ENCODE data around the gene SPATA33.
"Not testable (repeated sequence)": the region's sequence is repeated elsewhere in the genome, so short reads cannot be mapped to it uniquely, and the experiment has no call there.

The SPATA33 gene

GRCh38 chr16:89691986-89692569 is 34.4 kb downstream of the SPATA33 start:
- H3K4me2 ChIP-seq (ENCODE audit: insufficient read depth, low read length, poor library complexity, severe bottlenecking) = no peak overlapping the region
- H4K8ac ChIP-seq (ENCODE audit: low read depth, low read length) = no peak overlapping the region
- no peak overlapping the region for H2BK120ac ChIP-seq (ENCODE audit: low read depth, low read length)
- H3K4me3 ChIP-seq (ENCODE audit: low read length in 2 of 2) = no peak overlapping the region
- H3K23ac ChIP-seq (ENCODE audit: low read depth, low read length, poor library complexity) = no peak overlapping the region
- H3K27ac ChIP-seq (replicated peaks; ENCODE audit: low read length) = no peak overlapping the region
- WGBS, 2 donors (ENCODE audit: extremely low coverage in 2 of 2, insufficient read length in 2 of 2, insufficient replicate concordance in 1 of 2) = no CpG with 5 or more reads among the region's 13 CpGs
- H4K91ac ChIP-seq (ENCODE audit: low read depth, low read length, poor library complexity) = no peak overlapping the region
- H3K18ac ChIP-seq (ENCODE audit: low read length) = no peak overlapping the region
- H3K4me1 ChIP-seq (ENCODE audit: control insufficient read depth in 2 of 2, insufficient read depth in 1 of 2, low read depth in 1 of 2, low read length in 2 of 2) = peaks cover 6 to 8% of the 10 kb centered on the region in 2 donors
- no peak overlapping the region for H2BK15ac ChIP-seq (ENCODE audit: low read length)
- H3K4ac ChIP-seq (ENCODE audit: low read length) = no peak overlapping the region
- no peak overlapping the region for H3K14ac ChIP-seq (ENCODE audit: low read length)
- no peak for DNase-seq (ENCODE audit: low spot score)
- H2AFZ ChIP-seq (ENCODE audit: low read length) = no peak overlapping the region
- H2AK5ac ChIP-seq (ENCODE audit: low read depth, low read length) = no peak overlapping the region
- peaks cover 4% of the 10 kb centered on the region for H3K79me1 ChIP-seq (ENCODE audit: low read depth, low read length)
- H3K9me3 ChIP-seq (replicated peaks in 1 of 2; ENCODE audit: control insufficient read depth in 2 of 2, insufficient read depth in 1 of 2, low read depth in 1 of 2, low read length in 2 of 2) = no peaks in the 10 kb centered on the region
- no peaks in the 10 kb centered on the region for H3K27me3 ChIP-seq (ENCODE audit: control insufficient read depth in 3 of 3, insufficient read depth in 3 of 3, low read depth in 1 of 3, low read length in 3 of 3)
- peaks cover 51 to 80% of the 10 kb centered on the region in 2 donors for H3K36me3 ChIP-seq (replicated peaks in 1 of 2; ENCODE audit: control insufficient read depth in 2 of 2, insufficient read depth in 2 of 2, low read length in 2 of 2)
- H2BK12ac ChIP-seq (ENCODE audit: low read length) = no peak overlapping the region
- H3K9ac ChIP-seq (ENCODE audit: low read depth, low read length, poor library complexity) = no peak overlapping the region
- no peak overlapping the region for H2BK5ac ChIP-seq (ENCODE audit: low read length)

- Histone ChIP-seq H3K79me1 (ENCODE audit: low read depth, low read length) (peaks cover 4% of the 10 kb centered on the region), H3K4me3 (ENCODE audit: low read length in 2 of 2) (no peak overlapping the region), H3K14ac (ENCODE audit: low read length) (no peak overlapping the region), H2AK5ac (ENCODE audit: low read depth, low read length) (no peak overlapping the region), H3K4me2 (ENCODE audit: insufficient read depth, low read length, poor library complexity, severe bottlenecking) (no peak overlapping the region), H3K9me3 (replicated peaks in 1 of 2; ENCODE audit: control insufficient read depth in 2 of 2, insufficient read depth in 1 of 2, low read depth in 1 of 2, low read length in 2 of 2) (no peaks in the 10 kb centered on the region), H3K18ac (ENCODE audit: low read length) (no peak overlapping the region), H3K4ac (ENCODE audit: low read length) (no peak overlapping the region), H2BK12ac (ENCODE audit: low read length) (no peak overlapping the region), H3K4me1 (ENCODE audit: control insufficient read depth in 2 of 2, insufficient read depth in 1 of 2, low read depth in 1 of 2, low read length in 2 of 2) (no peaks in the 10 kb centered on the region), H3K9ac (ENCODE audit: low read depth, low read length, poor library complexity) (no peak overlapping the region), H3K23ac (ENCODE audit: low read depth, low read length, poor library complexity) (no peak overlapping the region), H4K91ac (ENCODE audit: low read depth, low read length, poor library complexity) (no peak overlapping the region), H4K8ac (ENCODE audit: low read depth, low read length) (no peak overlapping the region), H2BK15ac (ENCODE audit: low read length) (no peak overlapping the region), H3K27me3 (ENCODE audit: control insufficient read depth in 3 of 3, insufficient read depth in 3 of 3, low read depth in 1 of 3, low read length in 3 of 3) (no peaks in the 10 kb centered on the region), H2BK120ac (ENCODE audit: low read depth, low read length) (no peak overlapping the region), H2AFZ (ENCODE audit: low read length) (no peak overlapping the region), H2BK5ac (ENCODE audit: low read length) (no peak overlapping the region), H3K36me3 (replicated peaks in 1 of 2; ENCODE audit: control insufficient read depth in 2 of 2, insufficient read depth in 2 of 2, low read length in 2 of 2) (peaks cover 53 to 90% of the 10 kb centered on the region in 2 donors), H3K27ac (replicated peaks; ENCODE audit: low read length) (no peak overlapping the region)
- WGBS, 2 donors (ENCODE audit: extremely low coverage in 2 of 2, insufficient read length in 2 of 2, insufficient replicate concordance in 1 of 2) = no CpG with 5 or more reads among the region's 11 CpGs
- no peak for DNase-seq (ENCODE audit: low spot score)
Observed at GRCh38 chr16:89693289-89693731, 35.7 kb downstream of the SPATA33 start.

DNA sequence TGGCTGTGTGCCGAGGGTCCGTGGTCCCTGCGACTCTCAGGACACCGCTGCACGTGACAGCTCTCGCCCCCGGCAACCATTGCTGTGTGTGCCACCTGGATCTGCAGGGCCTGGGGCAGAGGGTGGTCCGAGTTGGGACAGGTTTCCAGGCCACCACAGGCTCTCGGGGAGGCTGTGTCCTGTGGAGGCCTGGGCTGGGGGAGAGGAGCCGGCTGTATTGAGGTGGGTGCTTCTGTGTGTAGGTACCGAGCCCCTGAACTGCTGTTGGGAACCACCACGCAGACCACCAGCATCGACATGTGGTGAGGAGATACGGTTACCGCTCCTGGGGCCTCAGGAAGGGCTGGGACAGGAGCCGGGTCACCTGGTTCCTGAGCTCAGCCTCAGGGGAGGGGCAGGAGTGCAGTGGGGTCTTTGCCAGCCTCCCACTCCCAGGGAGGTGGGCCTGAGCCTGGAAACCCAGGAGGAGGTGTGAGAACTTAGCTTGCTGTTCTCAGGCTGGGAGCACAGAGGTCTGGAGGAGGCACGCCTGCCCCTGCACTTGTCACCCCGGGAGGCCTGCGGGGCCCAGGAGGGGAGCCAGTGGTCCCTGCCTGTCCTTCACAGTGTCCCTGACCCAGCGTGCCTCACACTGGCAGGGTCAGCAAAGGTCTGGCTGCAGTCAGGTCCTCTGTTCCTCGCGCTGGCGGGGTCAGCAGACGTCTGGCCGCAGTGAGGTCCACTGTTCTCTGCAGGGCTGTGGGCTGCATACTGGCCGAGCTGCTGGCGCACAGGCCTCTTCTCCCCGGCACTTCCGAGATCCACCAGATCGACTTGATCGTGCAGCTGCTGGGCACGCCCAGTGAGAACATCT is 36.5 kb downstream of the SPATA33 start:
- no peak overlapping the region for H3K27ac ChIP-seq (replicated peaks; ENCODE audit: low read length)
- no peaks in the 10 kb centered on the region for H3K4me1 ChIP-seq (ENCODE audit: control insufficient read depth in 2 of 2, insufficient read depth in 1 of 2, low read depth in 1 of 2, low read length in 2 of 2)
- no CpG with 5 or more reads among the region's 32 CpGs for WGBS, 2 donors (ENCODE audit: extremely low coverage in 2 of 2, insufficient read length in 2 of 2, insufficient replicate concordance in 1 of 2)
- no peak overlapping the region for H3K4ac ChIP-seq (ENCODE audit: low read length)
- H3K36me3 ChIP-seq (replicated peaks in 1 of 2; ENCODE audit: control insufficient read depth in 2 of 2, insufficient read depth in 2 of 2, low read length in 2 of 2) = peaks cover 50 to 87% of the 10 kb centered on the region in 2 donors
- H2BK12ac ChIP-seq (ENCODE audit: low read length) = no peak overlapping the region
- no peak for DNase-seq (ENCODE audit: low spot score)
- no peak overlapping the region for H3K4me2 ChIP-seq (ENCODE audit: insufficient read depth, low read length, poor library complexity, severe bottlenecking)
- no peak overlapping the region for H2BK120ac ChIP-seq (ENCODE audit: low read depth, low read length)
- peak overlapping the region; percentile 16 for H3K9ac ChIP-seq (ENCODE audit: low read depth, low read length, poor library complexity)
- peak overlapping the region; percentile 38 for H3K18ac ChIP-seq (ENCODE audit: low read length)
- no peaks in the 10 kb centered on the region for H3K9me3 ChIP-seq (replicated peaks in 1 of 2; ENCODE audit: control insufficient read depth in 2 of 2, insufficient read depth in 1 of 2, low read depth in 1 of 2, low read length in 2 of 2)
- H3K27me3 ChIP-seq (ENCODE audit: control insufficient read depth in 3 of 3, insufficient read depth in 3 of 3, low read depth in 1 of 3, low read length in 3 of 3) = no peaks in the 10 kb centered on the region
- H2BK15ac ChIP-seq (ENCODE audit: low read length) = no peak overlapping the region
- peak overlapping the region; percentile 91 for H3K23ac ChIP-seq (ENCODE audit: low read depth, low read length, poor library complexity)
- no peak overlapping the region for H3K14ac ChIP-seq (ENCODE audit: low read length)
- no peak overlapping the region for H2AFZ ChIP-seq (ENCODE audit: low read length)
- H3K4me3 ChIP-seq (ENCODE audit: low read length in 2 of 2) = no peak overlapping the region
- no peak overlapping the region for H2BK5ac ChIP-seq (ENCODE audit: low read length)
- peaks cover 2% of the 10 kb centered on the region for H3K79me1 ChIP-seq (ENCODE audit: low read depth, low read length)
- no peak overlapping the region for H2AK5ac ChIP-seq (ENCODE audit: low read depth, low read length)
- H4K91ac ChIP-seq (ENCODE audit: low read depth, low read length, poor library complexity) = no peak overlapping the region
- H4K8ac ChIP-seq (ENCODE audit: low read depth, low read length) = no peak overlapping the region

GRCh38 chr16:89694784-89695085 is 37.1 kb downstream of the SPATA33 start:
- Histone ChIP-seq H3K23ac (ENCODE audit: low read depth, low read length, poor library complexity) (peak overlapping the region; percentile 91), H3K36me3 (replicated peaks in 1 of 2; ENCODE audit: control insufficient read depth in 2 of 2, insufficient read depth in 2 of 2, low read length in 2 of 2) (peaks cover 50 to 87% of the 10 kb centered on the region in 2 donors)
- H2BK15ac ChIP-seq (ENCODE audit: low read length); H3K27ac ChIP-seq (replicated peaks; ENCODE audit: low read length); H2BK120ac ChIP-seq (ENCODE audit: low read depth, low read length); H2BK5ac ChIP-seq (ENCODE audit: low read length); H3K4ac ChIP-seq (ENCODE audit: low read length); H3K27me3 ChIP-seq (ENCODE audit: control insufficient read depth in 3 of 3, insufficient read depth in 3 of 3, low read depth in 1 of 3, low read length in 3 of 3); H3K9me3 ChIP-seq (replicated peaks in 1 of 2; ENCODE audit: control insufficient read depth in 2 of 2, insufficient read depth in 1 of 2, low read depth in 1 of 2, low read length in 2 of 2); H4K8ac ChIP-seq (ENCODE audit: low read depth, low read length); H3K79me1 ChIP-seq (ENCODE audit: low read depth, low read length); H2BK12ac ChIP-seq (ENCODE audit: low read length); H3K4me1 ChIP-seq (ENCODE audit: control insufficient read depth in 2 of 2, insufficient read depth in 1 of 2, low read depth in 1 of 2, low read length in 2 of 2); H3K4me2 ChIP-seq (ENCODE audit: insufficient read depth, low read length, poor library complexity, severe bottlenecking); DNase-seq (ENCODE audit: low spot score); H2AK5ac ChIP-seq (ENCODE audit: low read depth, low read length); H3K18ac ChIP-seq (ENCODE audit: low read length); H3K9ac ChIP-seq (ENCODE audit: low read depth, low read length, poor library complexity); H3K14ac ChIP-seq (ENCODE audit: low read length); H2AFZ ChIP-seq (ENCODE audit: low read length); H4K91ac ChIP-seq (ENCODE audit: low read depth, low read length, poor library complexity); H3K4me3 ChIP-seq (ENCODE audit: low read length in 2 of 2): not testable (repeated sequence)
- WGBS, 2 donors (ENCODE audit: extremely low coverage in 2 of 2, insufficient read length in 2 of 2, insufficient replicate concordance in 1 of 2) = no CpG with 5 or more reads among the region's 23 CpGs

Measured in neuronal stem cell (in vitro differentiated cells).